Measurements from ENCODE around the gene ASPSCR1. TPM values are rescaled to one million over a fixed set of nuclear protein-coding genes. Genes with fewer than 3 reads are reported as not detected.
A peak's percentile ranks its signal among the peaks of the same experiment; 100 is the strongest.

Gene ASPSCR1
- total and polyA plus RNA-seq, 9 of the 15 experiments (the other 6 are each of a cell fraction or from before 2014, with no cell fraction given): 0.90 to 36.9 (median 11.6) TPM

DNA sequence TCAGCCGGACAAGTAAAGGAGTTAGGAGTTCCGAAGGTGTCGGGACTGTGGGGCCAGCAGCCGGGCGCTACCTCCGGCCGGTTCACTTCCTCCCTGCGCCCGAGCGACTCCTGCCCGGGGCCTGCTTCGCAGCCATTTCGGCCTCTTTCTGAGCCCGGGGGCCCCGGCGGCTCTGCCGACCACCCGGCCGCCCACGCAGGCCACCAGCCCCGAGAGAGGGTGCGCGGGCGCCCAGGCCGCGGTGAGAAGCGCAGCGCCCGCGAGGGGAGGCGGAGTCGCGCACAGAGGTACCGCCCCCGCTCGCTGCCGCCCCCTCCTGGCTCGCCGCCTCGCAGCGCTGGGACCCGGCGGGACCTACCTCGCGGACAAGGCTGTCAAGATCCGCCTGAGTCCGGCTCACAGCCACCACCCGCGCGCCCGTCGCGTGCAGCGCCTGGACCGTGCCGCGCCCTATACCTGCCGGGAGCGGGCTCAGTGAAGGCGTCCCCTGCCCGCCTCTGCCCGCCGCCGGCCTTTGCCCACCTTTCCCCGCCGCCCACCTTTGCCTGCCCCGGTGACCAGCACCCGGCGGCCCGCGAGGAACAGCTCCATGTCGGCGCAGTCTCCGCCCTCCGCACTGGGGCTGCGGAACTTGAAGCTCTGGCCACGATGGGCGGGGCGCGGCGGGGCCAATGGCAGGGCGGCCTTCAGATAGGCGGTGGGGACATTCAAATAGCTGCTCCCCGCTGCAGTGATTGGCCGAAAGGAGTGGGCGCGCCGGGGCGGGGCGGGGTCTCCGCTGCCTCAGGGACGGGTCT lies 59.9 kb downstream of the ASPSCR1 start, which contains the start of gene DCXR (continued):
- TF ChIP-seq ZNF174 (CRISPR knock-in tag; IDR thresholded peaks at IDR 0.05): no peak
- TF ChIP-seq TEAD4 (IDR thresholded peaks at IDR 0.05; ENCODE audit: low read length): 0 out of 2 replicates have a peak, but pooled peaks have one; percentile 6
- no peak; the same call in 1 of the 2 replicates for TF ChIP-seq TEAD4 (CRISPR knock-in tag; IDR thresholded peaks at IDR 0.05; ENCODE audit: borderline replicate concordance)
- no peak for TF ChIP-seq ZNF551 (CRISPR knock-in tag; IDR thresholded peaks at IDR 0.05)
- TF ChIP-seq, protein P1, sequence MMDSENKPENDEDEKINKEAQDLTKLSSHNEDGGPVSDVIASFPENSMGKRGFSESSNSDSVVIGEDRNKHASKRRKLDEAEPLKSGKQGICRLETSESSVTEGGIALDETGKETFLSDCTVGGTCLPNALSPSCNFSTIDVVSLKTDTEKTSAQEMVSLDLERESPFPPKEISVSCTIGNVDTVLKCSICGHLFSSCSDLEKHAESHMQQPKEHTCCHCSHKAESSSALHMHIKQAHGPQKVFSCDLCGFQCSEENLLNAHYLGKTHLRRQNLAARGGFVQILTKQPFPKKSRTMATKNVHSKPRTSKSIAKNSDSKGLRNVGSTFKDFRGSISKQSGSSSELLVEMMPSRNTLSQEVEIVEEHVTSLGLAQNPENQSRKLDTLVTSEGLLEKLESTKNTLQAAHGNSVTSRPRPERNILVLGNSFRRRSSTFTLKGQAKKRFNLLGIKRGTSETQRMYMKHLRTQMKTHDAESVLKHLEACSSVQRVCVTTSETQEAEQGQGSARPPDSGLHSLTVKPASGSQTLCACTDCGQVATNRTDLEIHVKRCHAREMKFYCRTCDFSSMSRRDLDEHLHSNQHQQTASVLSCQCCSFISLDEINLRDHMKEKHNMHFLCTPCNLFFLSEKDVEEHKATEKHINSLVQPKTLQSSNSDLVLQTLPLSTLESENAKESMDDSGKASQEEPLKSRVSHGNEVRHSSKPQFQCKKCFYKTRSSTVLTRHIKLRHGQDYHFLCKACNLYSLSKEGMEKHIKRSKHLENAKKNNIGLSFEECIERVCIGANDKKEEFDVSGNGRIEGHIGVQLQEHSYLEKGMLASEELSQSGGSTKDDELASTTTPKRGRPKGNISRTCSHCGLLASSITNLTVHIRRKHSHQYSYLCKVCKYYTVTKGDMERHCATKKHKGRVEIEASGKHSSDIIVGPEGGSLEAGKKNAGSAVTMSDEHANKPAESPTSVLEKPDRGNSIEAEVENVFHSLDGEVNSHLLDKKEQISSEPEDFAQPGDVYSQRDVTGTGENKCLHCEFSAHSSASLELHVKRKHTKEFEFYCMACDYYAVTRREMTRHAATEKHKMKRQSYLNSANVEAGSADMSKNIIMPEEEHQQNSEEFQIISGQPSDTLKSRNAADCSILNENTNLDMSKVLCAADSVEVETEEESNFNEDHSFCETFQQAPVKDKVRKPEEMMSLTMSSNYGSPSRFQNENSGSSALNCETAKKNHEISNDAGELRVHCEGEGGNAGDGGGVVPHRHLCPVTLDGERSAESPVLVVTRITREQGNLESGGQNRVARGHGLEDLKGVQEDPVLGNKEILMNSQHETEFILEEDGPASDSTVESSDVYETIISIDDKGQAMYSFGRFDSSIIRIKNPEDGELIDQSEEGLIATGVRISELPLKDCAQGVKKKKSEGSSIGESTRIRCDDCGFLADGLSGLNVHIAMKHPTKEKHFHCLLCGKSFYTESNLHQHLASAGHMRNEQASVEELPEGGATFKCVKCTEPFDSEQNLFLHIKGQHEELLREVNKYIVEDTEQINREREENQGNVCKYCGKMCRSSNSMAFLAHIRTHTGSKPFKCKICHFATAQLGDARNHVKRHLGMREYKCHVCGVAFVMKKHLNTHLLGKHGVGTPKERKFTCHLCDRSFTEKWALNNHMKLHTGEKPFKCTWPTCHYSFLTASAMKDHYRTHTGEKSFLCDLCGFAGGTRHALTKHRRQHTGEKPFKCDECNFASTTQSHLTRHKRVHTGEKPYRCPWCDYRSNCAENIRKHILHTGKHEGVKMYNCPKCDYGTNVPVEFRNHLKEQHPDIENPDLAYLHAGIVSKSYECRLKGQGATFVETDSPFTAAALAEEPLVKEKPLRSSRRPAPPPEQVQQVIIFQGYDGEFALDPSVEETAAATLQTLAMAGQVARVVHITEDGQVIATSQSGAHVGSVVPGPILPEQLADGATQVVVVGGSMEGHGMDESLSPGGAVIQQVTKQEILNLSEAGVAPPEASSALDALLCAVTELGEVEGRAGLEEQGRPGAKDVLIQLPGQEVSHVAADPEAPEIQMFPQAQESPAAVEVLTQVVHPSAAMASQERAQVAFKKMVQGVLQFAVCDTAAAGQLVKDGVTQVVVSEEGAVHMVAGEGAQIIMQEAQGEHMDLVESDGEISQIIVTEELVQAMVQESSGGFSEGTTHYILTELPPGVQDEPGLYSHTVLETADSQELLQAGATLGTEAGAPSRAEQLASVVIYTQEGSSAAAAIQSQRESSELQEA (IDR thresholded peaks at IDR 0.05; ENCODE audit: low read depth): no peak
- TF ChIP-seq JUN (IDR thresholded peaks at IDR 0.05; ENCODE audit: borderline replicate concordance, low read depth, low read length): peak; percentile 13; the same call in 1 of the 2 replicates
- no peak for TF ChIP-seq JUN (CRISPR knock-in tag; IDR thresholded peaks at IDR 0.05; ENCODE audit: borderline replicate concordance)
- TF ChIP-seq ZC3H4 (CRISPR knock-in tag; IDR thresholded peaks at IDR 0.05; ENCODE audit: borderline replicate concordance): no peak; the same call in 1 of the 2 replicates
- TF ChIP-seq, protein P2, sequence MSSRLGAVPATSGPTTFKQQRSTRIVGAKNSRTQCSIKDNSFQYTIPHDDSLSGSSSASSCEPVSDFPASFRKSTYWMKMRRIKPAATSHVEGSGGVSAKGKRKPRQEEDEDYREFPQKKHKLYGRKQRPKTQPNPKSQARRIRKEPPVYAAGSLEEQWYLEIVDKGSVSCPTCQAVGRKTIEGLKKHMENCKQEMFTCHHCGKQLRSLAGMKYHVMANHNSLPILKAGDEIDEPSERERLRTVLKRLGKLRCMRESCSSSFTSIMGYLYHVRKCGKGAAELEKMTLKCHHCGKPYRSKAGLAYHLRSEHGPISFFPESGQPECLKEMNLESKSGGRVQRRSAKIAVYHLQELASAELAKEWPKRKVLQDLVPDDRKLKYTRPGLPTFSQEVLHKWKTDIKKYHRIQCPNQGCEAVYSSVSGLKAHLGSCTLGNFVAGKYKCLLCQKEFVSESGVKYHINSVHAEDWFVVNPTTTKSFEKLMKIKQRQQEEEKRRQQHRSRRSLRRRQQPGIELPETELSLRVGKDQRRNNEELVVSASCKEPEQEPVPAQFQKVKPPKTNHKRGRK (tag; IDR thresholded peaks at IDR 0.05): no peak
- TF ChIP-seq GTF2A2 (tag; IDR thresholded peaks at IDR 0.05): no peak
- TF ChIP-seq, protein P3, sequence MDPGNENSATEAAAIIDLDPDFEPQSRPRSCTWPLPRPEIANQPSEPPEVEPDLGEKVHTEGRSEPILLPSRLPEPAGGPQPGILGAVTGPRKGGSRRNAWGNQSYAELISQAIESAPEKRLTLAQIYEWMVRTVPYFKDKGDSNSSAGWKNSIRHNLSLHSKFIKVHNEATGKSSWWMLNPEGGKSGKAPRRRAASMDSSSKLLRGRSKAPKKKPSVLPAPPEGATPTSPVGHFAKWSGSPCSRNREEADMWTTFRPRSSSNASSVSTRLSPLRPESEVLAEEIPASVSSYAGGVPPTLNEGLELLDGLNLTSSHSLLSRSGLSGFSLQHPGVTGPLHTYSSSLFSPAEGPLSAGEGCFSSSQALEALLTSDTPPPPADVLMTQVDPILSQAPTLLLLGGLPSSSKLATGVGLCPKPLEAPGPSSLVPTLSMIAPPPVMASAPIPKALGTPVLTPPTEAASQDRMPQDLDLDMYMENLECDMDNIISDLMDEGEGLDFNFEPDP (CRISPR knock-in tag; IDR thresholded peaks at IDR 0.05): no peak
- TF ChIP-seq XRCC4 (IDR thresholded peaks at IDR 0.05; ENCODE audit: extremely low read depth, insufficient read depth, insufficient read length): no peak
- TF ChIP-seq ZNF354B (CRISPR knock-in tag; IDR thresholded peaks at IDR 0.05): no peak
- TF ChIP-seq ZNF134 (CRISPR knock-in tag; conservative IDR thresholded peaks at IDR 0.05): no peak
- peak; percentile 99 for TF ChIP-seq SUPT5H (IDR thresholded peaks at IDR 0.05)
- TF ChIP-seq ZNF282 (CRISPR knock-in tag; IDR thresholded peaks at IDR 0.05): peak; percentile 67; the same call in 1 of the 2 replicates
- TF ChIP-seq ZNF324 (CRISPR knock-in tag; IDR thresholded peaks at IDR 0.05): no peak
- no peak; the same call in 1 of the 2 replicates for TF ChIP-seq LARP7 (IDR thresholded peaks at IDR 0.05)
- no peak for TF ChIP-seq SNIP1 (IDR thresholded peaks at IDR 0.05; ENCODE audit: low read depth)

All from K562 (cell line).